ENCODE results near the gene LIN9. TPM values are rescaled to one million over a fixed set of nuclear protein-coding genes. Genes with fewer than 3 reads are reported as not detected.

The LIN9 gene
- total and polyA plus RNA-seq, 2 of the 8 experiments (the other 6 are each of a cell fraction or from before 2014, with no cell fraction given), result 5.6 to 12.6 TPM

DNA sequence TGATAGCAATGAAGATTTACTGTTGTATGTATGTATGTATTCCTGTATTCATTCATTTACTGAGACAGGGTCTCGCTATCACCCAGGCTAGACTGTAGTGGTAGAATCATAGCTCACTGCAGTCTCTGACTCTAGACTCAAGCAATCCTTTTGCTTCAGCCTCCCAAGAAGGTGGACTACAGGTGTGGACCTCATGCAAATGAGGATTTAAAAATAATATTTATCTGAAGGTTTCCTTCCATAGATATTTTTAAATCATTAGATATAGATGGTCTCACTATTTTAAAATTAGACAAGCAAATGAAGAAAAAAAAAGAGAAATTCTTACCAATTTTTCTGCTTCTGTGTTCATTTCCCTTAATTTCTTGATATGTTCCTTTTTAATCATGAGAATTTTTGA is 58.5 kb downstream of the LIN9 start:
- DNase-seq (ENCODE audit: low read depth in 1 of 2, low spot score in 2 of 2) (no peak), FAIRE-seq (no peak)
- H2BK12ac ChIP-seq (ENCODE audit: low read depth, low read length), result no peak overlapping the region
- H3K4ac ChIP-seq (replicated peaks; ENCODE audit: insufficient read length, low read depth, low read length), result no peak overlapping the region
- ChIA-PET CTCF (ENCODE audit: partially characterized antibody) (no interaction called here), POLR2A (ENCODE audit: partially characterized antibody) (no interaction called here)
- H2BK5ac ChIP-seq (ENCODE audit: low read depth, low read length), result no peak overlapping the region
- H3K4me1 ChIP-seq (replicated peaks in 1 of 4; ENCODE audit: control insufficient read depth in 3 of 4, insufficient read depth in 4 of 4, low read length in 3 of 4), result no peaks in the 10 kb centered on the region
- H4K20me1 ChIP-seq (replicated peaks in 1 of 2; ENCODE audit: control insufficient read depth in 1 of 2, insufficient read depth in 2 of 2, low read length in 2 of 2), result peaks cover 0 to 2% of the 10 kb centered on the region in 2 experiments
- no peak overlapping the region for H4K5ac ChIP-seq (ENCODE audit: insufficient read length, low read depth, low read length)
- H3K27me3 ChIP-seq (replicated peaks in 1 of 4; ENCODE audit: control insufficient read depth in 3 of 4, extremely low read depth in 1 of 4, insufficient read depth in 3 of 4, low read length in 3 of 4), result no peaks in the 10 kb centered on the region
- H3K23me2 ChIP-seq (ENCODE audit: low read depth, low read length), result no peaks in the 10 kb centered on the region
- H3K18ac ChIP-seq (ENCODE audit: extremely low read depth, low read length), result no peak overlapping the region
- no peak overlapping the region for H2BK120ac ChIP-seq (replicated peaks; ENCODE audit: low read depth, low read length)
- H4K91ac ChIP-seq (replicated peaks; ENCODE audit: insufficient read length, low read length), result no peak overlapping the region
- H2AK5ac ChIP-seq (ENCODE audit: low read depth, low read length), result no peak overlapping the region
- no peak overlapping the region for H4K8ac ChIP-seq (ENCODE audit: extremely low read depth, insufficient read depth, low read length)
- H3K4me2 ChIP-seq (ENCODE audit: insufficient read depth in 1 of 2, low read depth in 2 of 2, low read length in 2 of 2), result no peak overlapping the region
- 95% methylated on average over 1 of the region's 1 CpG; no CpG with 5 or more reads in 1 of the 2 experiments for WGBS, 2 experiments (ENCODE audit: extremely low coverage in 1 of 2, insufficient coverage in 1 of 2, insufficient read length in 1 of 2, insufficient replicate concordance in 2 of 2, low coverage in 1 of 2, low lambda C conversion rate in 2 of 2, missing lambda C conversion rate in 1 of 2)
- H2BK15ac ChIP-seq (ENCODE audit: low read length), result no peak overlapping the region
- no peak overlapping the region for H2BK20ac ChIP-seq (ENCODE audit: low read length)
- no peak overlapping the region for H3K27ac ChIP-seq (ENCODE audit: low read depth, low read length)
- H3K23ac ChIP-seq (ENCODE audit: insufficient read length), result no peak overlapping the region
- H2AFZ ChIP-seq (ENCODE audit: low read length), result no peak overlapping the region
- no peak overlapping the region for H3K9ac ChIP-seq (replicated peaks in 1 of 4; ENCODE audit: extremely low read depth in 1 of 4, low read depth in 3 of 4, low read length in 3 of 4)
- H3K36me3 ChIP-seq (ENCODE audit: control insufficient read depth in 2 of 4, insufficient read depth in 4 of 4, low read length in 3 of 4), result peaks cover 0 to 13% (median 6%) of the 10 kb centered on the region in 4 experiments; a peak in 5 of 8 replicates
- H3K9me3 ChIP-seq (ENCODE audit: insufficient read depth in 2 of 2, low read depth in 1 of 2, low read length in 1 of 2), result no peaks in the 10 kb centered on the region
- 0 out of 2 replicates have a peak, but pooled peaks cover 2% of the 10 kb centered on the region for H3K79me1 ChIP-seq (ENCODE audit: low read depth, low read length)
- no peaks in the 10 kb centered on the region for H3K79me2 ChIP-seq (ENCODE audit: control insufficient read depth in 1 of 2, insufficient read depth in 2 of 2, low read length in 2 of 2)
- no peak overlapping the region for H3K56ac ChIP-seq (replicated peaks; ENCODE audit: insufficient read length, low read depth, low read length)
- H3K4me3 ChIP-seq (ENCODE audit: extremely low read depth in 1 of 4, insufficient read depth in 2 of 4, low read depth in 3 of 4, low read length in 4 of 4), result no peak overlapping the region
- no peak overlapping the region for H3K14ac ChIP-seq (ENCODE audit: insufficient read length)

Data from H1 (cell line).